Measurements from ENCODE around the gene PLCL2. TPM values are rescaled to one million over a fixed set of nuclear protein-coding genes. Genes with fewer than 3 reads are reported as not detected.

The PLCL2 gene
- total and polyA plus RNA-seq, 8 donors, result 1.8 to 12.1 (median 7.4) TPM

DNA sequence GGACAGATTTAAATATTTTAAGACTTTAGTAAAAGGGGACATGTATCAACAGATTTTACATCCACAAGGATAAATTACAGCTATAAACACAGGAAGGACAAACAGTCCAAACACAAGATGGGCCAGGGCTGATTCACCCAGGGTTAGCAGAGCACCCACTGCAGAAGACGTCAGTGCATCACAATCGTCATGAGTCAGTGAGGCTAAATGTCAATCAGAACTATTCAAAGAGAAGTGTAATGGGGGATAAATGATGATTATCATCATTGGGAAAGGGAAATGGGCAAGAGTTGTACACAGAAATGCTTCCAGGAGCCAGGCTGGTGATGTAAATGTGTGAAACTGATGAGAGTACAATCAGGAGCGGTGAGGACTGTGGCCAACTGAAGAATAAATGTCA lies 226.8 kb downstream of the PLCL2 start:
- no peaks in the 10 kb centered on the region for H3K36me3 ChIP-seq
- H3K9me3 ChIP-seq, result no peaks in the 10 kb centered on the region
- H3K4me3 ChIP-seq, result no peak overlapping the region
- FAIRE-seq, result no peak
- ATAC-seq, result no peak
- H3K27ac ChIP-seq, result no peak overlapping the region
- H3K27me3 ChIP-seq, result no peaks in the 10 kb centered on the region
- WGBS, 2 donors, result 86 to 89% methylated on average over 3 of the region's 3 CpGs
- DNase-seq, result no peak
- TF ChIP-seq, protein P1, sequence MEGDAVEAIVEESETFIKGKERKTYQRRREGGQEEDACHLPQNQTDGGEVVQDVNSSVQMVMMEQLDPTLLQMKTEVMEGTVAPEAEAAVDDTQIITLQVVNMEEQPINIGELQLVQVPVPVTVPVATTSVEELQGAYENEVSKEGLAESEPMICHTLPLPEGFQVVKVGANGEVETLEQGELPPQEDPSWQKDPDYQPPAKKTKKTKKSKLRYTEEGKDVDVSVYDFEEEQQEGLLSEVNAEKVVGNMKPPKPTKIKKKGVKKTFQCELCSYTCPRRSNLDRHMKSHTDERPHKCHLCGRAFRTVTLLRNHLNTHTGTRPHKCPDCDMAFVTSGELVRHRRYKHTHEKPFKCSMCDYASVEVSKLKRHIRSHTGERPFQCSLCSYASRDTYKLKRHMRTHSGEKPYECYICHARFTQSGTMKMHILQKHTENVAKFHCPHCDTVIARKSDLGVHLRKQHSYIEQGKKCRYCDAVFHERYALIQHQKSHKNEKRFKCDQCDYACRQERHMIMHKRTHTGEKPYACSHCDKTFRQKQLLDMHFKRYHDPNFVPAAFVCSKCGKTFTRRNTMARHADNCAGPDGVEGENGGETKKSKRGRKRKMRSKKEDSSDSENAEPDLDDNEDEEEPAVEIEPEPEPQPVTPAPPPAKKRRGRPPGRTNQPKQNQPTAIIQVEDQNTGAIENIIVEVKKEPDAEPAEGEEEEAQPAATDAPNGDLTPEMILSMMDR (IDR thresholded peaks at IDR 0.05), result no peak
- intact Hi-C loops (cut with DNase I), result no loop called here
- H3K4me1 ChIP-seq, result no peaks in the 10 kb centered on the region

DNA sequence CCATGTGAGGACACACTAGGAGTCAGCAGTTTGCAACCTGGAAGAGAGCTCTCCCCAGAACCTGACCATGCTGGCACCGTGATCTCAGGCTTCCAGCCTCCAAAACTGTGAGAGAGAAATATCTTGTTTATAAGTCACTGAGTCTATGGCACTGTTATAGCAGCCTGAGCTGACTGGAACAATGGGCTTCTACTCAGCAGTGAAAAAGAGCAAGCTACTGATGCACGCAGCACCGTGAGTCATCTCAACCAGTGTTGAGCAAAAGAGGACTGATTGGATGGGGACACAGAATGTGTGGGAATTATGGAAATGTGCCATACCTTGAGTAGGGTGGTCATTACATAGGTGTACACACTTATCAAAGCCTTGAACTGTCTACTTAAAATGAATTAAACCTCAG lies 230.4 kb downstream of the PLCL2 start:
- FAIRE-seq, result no peak
- WGBS, 2 donors, result 94 to 99% methylated on average over 3 of the region's 3 CpGs
- intact Hi-C loops (cut with DNase I), result no loop called here

DNA sequence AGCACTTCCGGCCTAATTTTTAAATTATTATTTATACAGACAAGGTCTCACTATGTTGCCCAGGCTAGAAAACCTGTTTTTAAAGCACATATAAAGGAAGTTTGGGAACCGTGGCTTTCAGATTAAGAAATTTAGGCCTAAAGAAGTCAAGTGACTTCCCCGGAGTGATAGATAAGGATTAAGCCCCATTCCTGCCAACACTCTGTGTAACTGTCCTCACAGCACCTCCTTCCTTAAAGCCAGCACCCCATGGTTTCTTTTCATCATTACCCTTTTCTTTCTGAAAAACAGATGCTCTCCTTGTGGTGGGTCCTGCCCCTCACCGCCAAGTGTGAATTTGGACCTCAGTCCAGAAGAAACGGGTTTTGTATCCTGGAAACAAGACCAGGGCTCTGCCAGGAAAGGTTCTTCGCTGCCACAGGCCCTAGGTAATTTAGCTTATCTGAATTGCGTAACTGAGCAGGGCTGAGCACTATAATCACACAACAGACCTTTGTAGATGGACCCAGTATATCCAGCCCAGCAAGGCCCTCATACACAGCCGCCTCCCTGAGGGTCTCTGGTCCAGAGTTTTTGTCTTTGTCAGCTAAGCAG lies 231.3 kb downstream of the PLCL2 start:
- Histone ChIP-seq H3K27me3 (no peaks in the 10 kb centered on the region), H3K36me3 (no peaks in the 10 kb centered on the region), H3K27ac (peak overlapping the region in 1 of 4 donors; percentile 22), H3K9me3 (no peaks in the 10 kb centered on the region), H3K4me3 (no peak overlapping the region), H3K4me1 (no peaks in the 10 kb centered on the region)
- no peak for DNase-seq
- no peak for FAIRE-seq
- peak in 2 of 4 donors; percentile 37 to 66 for ATAC-seq
- intact Hi-C loops (cut with DNase I), result no loop called here
- TF ChIP-seq, protein P1 (IDR thresholded peaks at IDR 0.05), result no peak
- 60 to 66% methylated on average over 8 of the region's 8 CpGs for WGBS, 2 donors

More for the DNA sequence above, 230.4 kb downstream of the PLCL2 start:
- H3K27ac ChIP-seq, result no peak overlapping the region
- H3K4me3 ChIP-seq, result no peak overlapping the region
- H3K9me3 ChIP-seq, result no peaks in the 10 kb centered on the region
- DNase-seq (no peak), ATAC-seq (no peak)
- no peaks in the 10 kb centered on the region for H3K4me1 ChIP-seq
- no peaks in the 10 kb centered on the region for H3K27me3 ChIP-seq
- TF ChIP-seq, protein P1 (IDR thresholded peaks at IDR 0.05), result no peak
- H3K36me3 ChIP-seq, result no peaks in the 10 kb centered on the region

DNA sequence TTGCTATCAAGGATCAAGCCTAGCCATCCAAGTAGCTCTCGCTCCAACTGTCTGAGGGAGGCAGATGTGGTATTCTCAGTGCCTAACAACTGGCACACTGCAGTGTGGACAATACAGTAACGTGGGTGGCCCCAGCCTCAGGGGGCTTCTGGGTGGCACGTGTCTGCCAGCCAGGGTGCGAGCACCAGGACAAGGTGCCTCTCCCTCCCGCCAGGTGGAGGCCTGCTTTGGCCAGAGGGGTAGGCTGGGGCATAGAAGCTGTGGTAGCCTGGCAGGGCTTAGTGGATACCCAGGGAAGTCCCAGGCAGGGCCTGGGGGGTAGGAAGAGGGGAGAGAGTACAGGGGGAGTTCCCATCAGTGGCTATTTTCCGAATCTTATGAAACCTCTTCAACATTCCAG lies 234.0 kb downstream of the PLCL2 start:
- TF ChIP-seq, protein P1 (IDR thresholded peaks at IDR 0.05), result no peak
- Histone ChIP-seq H3K4me3 (no peak overlapping the region), H3K9me3 (no peaks in the 10 kb centered on the region), H3K36me3 (no peaks in the 10 kb centered on the region), H3K27me3 (no peaks in the 10 kb centered on the region), H3K4me1 (no peaks in the 10 kb centered on the region), H3K27ac (no peak overlapping the region)
- FAIRE-seq, result no peak
- intact Hi-C loops (cut with DNase I), result no loop called here
- ATAC-seq, result no peak
- 86 to 91% methylated on average over 6 of the region's 6 CpGs for WGBS, 2 donors
- no peak for DNase-seq

DNA sequence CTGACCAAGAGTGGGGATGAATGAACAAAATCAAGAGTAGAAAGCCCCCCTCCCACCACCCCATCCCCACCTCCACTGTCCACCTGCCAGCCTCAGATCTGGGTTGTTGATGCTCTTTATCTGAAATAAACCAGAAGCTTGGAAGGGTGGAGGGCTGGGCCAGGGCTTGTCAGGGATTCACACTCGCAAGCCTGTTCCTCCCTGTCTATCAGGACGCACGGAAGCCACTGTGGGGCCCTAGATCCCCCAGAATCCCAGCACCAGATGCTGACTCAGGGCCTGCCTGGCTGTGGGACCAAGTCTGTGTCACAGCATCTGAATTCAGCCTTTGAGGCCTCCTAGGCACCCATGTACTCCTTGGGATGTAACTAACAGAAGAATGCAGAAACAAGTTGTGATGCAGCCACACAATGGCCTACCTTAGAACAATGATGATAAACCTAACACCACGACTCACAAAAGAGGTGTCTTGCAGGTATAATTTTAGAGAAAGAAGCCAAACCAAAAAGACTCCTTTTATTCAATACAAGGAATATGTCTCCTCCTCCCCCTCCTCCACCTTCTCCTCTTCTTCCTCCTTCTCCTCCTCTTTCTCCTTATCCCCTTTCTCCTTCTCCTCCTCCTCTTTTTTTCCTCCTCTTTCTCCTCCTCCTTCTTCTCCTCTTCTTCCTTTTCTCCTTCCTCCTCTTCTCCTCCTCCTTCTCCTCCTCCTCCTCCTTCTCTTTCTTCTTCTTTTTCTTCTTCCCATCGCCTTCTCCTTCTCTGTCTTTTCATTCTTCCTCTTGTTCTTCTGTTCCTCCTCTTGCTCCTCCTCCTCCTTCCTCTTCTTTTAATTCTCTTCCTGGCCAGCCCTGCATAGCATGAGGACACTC lies 234.7 kb downstream of the PLCL2 start:
- intact Hi-C loops (cut with DNase I), result no loop called here
- FAIRE-seq (no peak), DNase-seq (no peak), ATAC-seq (no peak)
- H3K4me1 ChIP-seq, result no peaks in the 10 kb centered on the region
- H3K27me3 ChIP-seq, result no peaks in the 10 kb centered on the region
- no peak overlapping the region for H3K4me3 ChIP-seq
- H3K27ac ChIP-seq, result no peak overlapping the region
- 88 to 89% methylated on average over 5 of the region's 5 CpGs for whole genome bisulfite sequencing, 2 donors
- H3K9me3 ChIP-seq, result no peaks in the 10 kb centered on the region
- H3K36me3 ChIP-seq, result no peaks in the 10 kb centered on the region
- TF ChIP-seq, protein P1 (IDR thresholded peaks at IDR 0.05), result no peak
